Measurements from ENCODE around the gene HTRA2. TPM values are rescaled to one million over a fixed set of nuclear protein-coding genes. Genes with fewer than 3 reads are reported as not detected.

The HTRA2 gene
- total RNA-seq, 1 donor from 2014 or later: 42.7 TPM

DNA sequence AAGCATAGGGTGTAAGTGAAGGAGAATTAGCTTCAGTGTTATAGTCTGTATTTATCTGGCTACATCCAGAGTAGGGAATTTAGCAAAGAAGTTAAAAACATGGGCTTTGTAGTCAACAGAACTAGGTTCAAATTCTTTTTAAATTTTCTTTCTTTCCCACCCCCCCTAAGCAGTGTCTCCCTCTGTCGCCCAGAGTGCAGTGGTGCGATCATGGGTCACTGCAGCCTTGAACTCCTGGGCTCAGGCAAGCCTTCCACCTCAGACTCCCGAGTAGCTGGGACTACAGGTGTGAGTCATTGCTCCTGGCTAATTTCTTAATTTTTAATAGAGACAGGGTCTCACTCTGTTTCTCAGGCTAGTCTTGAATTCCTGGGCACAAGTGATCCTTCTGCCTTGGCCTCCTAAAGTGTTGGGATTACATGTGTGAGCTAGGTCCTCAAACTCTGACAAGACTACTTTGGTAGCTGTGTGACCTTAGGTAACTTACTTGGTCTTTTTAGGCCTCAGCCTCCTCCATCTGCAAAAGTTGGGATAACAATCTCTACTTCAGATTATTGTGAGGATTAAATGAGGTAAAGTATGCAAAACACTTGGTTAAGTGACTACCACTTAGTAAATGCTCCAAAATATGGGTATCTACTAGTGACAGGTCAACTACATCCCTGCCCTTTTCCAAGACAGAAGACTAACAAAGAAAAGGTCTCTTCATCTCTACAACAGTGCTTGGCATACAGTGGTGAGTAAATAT lies 42.6 kb downstream of the HTRA2 start:
- no peak overlapping the region for H3K27ac Mint-ChIP-seq
- H3K4me1 Mint-ChIP-seq (ENCODE audit: unreplicated experiment): peaks cover 16% of the 10 kb centered on the region
- TF ChIP-seq, protein P1, sequence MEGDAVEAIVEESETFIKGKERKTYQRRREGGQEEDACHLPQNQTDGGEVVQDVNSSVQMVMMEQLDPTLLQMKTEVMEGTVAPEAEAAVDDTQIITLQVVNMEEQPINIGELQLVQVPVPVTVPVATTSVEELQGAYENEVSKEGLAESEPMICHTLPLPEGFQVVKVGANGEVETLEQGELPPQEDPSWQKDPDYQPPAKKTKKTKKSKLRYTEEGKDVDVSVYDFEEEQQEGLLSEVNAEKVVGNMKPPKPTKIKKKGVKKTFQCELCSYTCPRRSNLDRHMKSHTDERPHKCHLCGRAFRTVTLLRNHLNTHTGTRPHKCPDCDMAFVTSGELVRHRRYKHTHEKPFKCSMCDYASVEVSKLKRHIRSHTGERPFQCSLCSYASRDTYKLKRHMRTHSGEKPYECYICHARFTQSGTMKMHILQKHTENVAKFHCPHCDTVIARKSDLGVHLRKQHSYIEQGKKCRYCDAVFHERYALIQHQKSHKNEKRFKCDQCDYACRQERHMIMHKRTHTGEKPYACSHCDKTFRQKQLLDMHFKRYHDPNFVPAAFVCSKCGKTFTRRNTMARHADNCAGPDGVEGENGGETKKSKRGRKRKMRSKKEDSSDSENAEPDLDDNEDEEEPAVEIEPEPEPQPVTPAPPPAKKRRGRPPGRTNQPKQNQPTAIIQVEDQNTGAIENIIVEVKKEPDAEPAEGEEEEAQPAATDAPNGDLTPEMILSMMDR (conservative IDR thresholded peaks at IDR 0.05): peak; percentile 21
- H3K36me3 Mint-ChIP-seq: no peaks in the 10 kb centered on the region
- H3K9me3 Mint-ChIP-seq: no peaks in the 10 kb centered on the region
- no peak overlapping the region for H3K4me3 Mint-ChIP-seq
- peaks cover 15% of the 10 kb centered on the region for H3K27me3 Mint-ChIP-seq
- no peak for DNase-seq (ENCODE audit: extremely low spot score, unreplicated experiment)

DNA sequence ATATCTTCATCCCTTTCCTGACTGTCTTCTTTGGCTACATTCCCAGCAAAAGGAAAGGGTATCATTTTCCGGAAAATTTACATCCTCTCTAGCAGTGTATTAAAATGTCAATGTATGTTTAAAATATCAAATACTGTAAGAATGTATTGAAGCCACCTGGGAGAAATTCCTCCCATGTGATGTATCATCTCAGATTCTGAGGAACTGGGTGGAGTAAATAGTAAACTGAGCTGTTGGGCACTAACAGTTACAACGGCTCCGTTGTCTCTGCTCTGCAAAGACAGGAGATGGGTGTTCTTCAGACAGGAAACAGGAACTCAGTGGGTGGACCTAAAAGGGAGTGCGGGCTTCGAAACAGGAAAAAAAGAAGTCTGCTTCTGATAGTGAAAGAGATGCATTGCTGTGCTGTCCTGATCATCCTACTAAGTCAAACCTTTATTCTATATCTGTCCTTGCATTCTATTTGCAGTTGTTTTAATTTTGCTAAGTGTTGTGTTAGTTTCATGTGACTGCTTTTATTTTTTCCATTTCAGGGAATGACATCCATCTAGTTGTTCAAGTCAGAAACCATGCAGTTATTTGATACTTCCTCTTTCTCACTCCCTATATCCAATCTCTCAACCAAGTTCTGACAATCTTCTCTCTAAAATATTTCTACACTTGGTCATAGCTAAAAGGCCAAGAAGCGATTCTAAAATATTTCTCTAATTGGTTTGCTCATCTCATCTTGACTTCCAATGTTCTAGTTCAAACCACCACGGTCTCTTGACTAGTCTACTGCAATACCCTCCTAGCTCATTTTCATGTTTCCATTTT lies 44.2 kb downstream of the HTRA2 start:
- H3K4me3 Mint-ChIP-seq: no peak overlapping the region
- no peaks in the 10 kb centered on the region for H3K9me3 Mint-ChIP-seq
- no peak overlapping the region for H3K27ac Mint-ChIP-seq
- H3K27me3 Mint-ChIP-seq: peaks cover 5% of the 10 kb centered on the region
- H3K4me1 Mint-ChIP-seq (ENCODE audit: unreplicated experiment): peaks cover 16% of the 10 kb centered on the region
- TF ChIP-seq, protein P1 (conservative IDR thresholded peaks at IDR 0.05): no peak
- H3K36me3 Mint-ChIP-seq: no peaks in the 10 kb centered on the region
- DNase-seq (ENCODE audit: extremely low spot score, unreplicated experiment): no peak

DNA sequence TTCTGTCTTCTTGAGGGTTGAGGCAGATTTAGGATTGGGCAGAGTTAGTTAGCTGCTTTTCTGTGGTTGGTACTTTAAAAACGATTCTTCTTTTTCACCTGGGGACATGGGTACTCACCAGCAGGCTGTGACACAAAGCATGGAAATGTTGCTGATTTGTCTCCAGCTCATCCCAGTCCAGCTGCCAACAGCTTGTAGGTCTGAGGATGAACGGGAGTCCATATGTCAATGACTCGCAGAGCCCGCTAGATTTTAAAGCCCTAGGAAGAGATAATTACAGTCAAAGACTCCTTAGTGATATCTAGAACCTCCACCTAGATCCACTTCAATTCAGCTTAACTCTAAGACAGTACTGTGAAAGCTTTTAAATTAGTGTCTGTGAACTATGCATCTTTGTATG lies 45.6 kb downstream of the HTRA2 start:
- TF ChIP-seq, protein P1 (conservative IDR thresholded peaks at IDR 0.05): no peak
- H3K27me3 Mint-ChIP-seq: peaks cover 3% of the 10 kb centered on the region
- DNase-seq (ENCODE audit: extremely low spot score, unreplicated experiment): no peak
- no peak overlapping the region for H3K4me3 Mint-ChIP-seq
- H3K4me1 Mint-ChIP-seq (ENCODE audit: unreplicated experiment): peaks cover 16% of the 10 kb centered on the region
- no peaks in the 10 kb centered on the region for H3K36me3 Mint-ChIP-seq
- H3K27ac Mint-ChIP-seq: no peak overlapping the region
- H3K9me3 Mint-ChIP-seq: no peaks in the 10 kb centered on the region

DNA sequence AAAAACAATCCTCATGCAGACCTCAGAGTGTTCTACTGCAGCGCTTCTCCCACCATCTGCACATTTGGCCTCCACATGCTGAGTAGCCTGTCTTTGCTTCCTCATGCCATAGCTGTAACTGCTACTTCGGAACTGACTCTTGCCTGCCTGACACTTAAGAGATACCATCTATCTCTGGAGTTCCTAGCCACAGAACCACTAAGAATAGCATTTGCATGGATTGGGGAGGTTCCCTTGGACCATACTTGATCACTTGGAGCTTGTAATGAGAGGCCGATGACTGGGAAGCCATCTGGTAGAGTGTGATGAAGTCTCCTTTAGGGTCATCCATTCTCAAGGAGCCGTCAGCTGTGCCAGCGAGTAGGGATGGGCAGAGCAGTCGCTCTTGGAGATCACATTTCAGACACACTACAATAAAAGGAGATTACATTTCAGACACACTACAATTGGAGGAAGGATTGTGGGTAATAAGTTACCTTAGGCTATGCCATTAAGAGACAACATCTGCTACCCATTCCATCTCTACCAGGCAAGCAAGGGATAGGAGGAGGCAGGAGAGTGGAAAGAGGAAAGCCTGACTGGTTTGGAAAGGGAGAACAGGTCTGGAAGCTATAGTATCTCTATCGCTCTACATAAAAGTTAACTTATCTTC lies 46.6 kb downstream of the HTRA2 start:
- Mint-ChIP-seq H3K36me3 (no peaks in the 10 kb centered on the region), H3K27ac (no peak overlapping the region), H3K4me3 (no peak overlapping the region), H3K4me1 (ENCODE audit: unreplicated experiment) (peaks cover 16% of the 10 kb centered on the region), H3K27me3 (peaks cover 5% of the 10 kb centered on the region), H3K9me3 (no peaks in the 10 kb centered on the region)
- TF ChIP-seq, protein P1 (conservative IDR thresholded peaks at IDR 0.05): no peak
- DNase-seq (ENCODE audit: extremely low spot score, unreplicated experiment): no peak

DNA sequence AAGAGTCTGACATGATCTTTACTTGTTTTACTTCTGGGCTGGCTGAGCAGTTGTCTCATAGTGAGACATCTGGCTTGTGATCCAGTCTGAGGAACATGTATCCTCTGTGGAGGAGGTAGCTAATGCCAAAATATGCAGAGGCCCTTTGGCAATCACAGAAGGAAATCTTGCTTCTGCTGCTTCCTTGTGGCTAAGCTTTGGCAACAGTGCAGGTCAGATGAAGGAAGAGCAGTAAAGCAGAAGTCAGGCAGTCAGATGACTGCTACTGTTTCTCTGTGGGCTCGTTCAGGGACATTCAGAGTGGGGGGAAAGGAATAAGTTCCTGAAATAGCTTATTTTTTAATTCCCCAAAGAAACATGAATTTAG lies 47.1 kb downstream of the HTRA2 start:
- TF ChIP-seq, protein P1 (conservative IDR thresholded peaks at IDR 0.05): no peak
- Mint-ChIP-seq H3K4me1 (ENCODE audit: unreplicated experiment) (peaks cover 16% of the 10 kb centered on the region), H3K9me3 (no peaks in the 10 kb centered on the region), H3K4me3 (no peak overlapping the region), H3K36me3 (no peaks in the 10 kb centered on the region), H3K27ac (no peak overlapping the region), H3K27me3 (peaks cover 5% of the 10 kb centered on the region)
- DNase-seq (ENCODE audit: extremely low spot score, unreplicated experiment): no peak
